OCI-LY7 (cell line): Measurements from ENCODE around the gene B4GALNT2. TPM values are rescaled to one million over a fixed set of nuclear protein-coding genes. Genes with fewer than 3 reads are reported as not detected.

ENCODE experiments used
- BruUV-seq: library from RNA; stranded (reverse); fragments of 400-500 nt; replicated peaks from 2 replicates; lab custom pipeline; 2021; lab: Mats Ljungman, UMichigan
- CTCF ChIA-PET: fragments of 300-600 bp; sonication (Branson Sonifier 250); formaldehyde crosslinking; loops from one replicate; lab custom pipeline; 2022; ENCODE audit warnings: antibody characterized with exemption; ENCODE audit not compliant: unreplicated experiment; lab: Charles Lee
- POLR2A ChIA-PET: fragments of 300-600 bp; sonication (Branson Sonifier 250); formaldehyde crosslinking; loops from one replicate; lab custom pipeline; 2022; ENCODE audit warnings: antibody characterized with exemption; lab: Charles Lee
- DNase-seq: peaks from one replicate; pipeline ENCODE4 v3.0.0-alpha.2; 2015; ENCODE audit warnings: low spot score
- H2AFZ ChIP-seq: fragments of 200-600 bp; sonication (generic), shearing (Covaris generic); 2 replicates; pipeline ENCODE4 v1.6.1; 2014; ENCODE audit warnings: mild to moderate bottlenecking, antibody characterized with exemption, low read length, moderate library complexity
- H3K27ac ChIP-seq: fragments of 200-600 bp; sonication (generic); 2 replicates; pipeline ENCODE4 v1.5.1; 2014; ENCODE audit warnings: mixed run types, low read depth, mild to moderate bottlenecking, moderate library complexity, low read length, inconsistent platforms; ENCODE audit not compliant: poor library complexity, severe bottlenecking
- H3K36me3 ChIP-seq: fragments of 200-600 bp; sonication (generic); 2 replicates; pipeline ENCODE4 v1.6.1; 2014; ENCODE audit warnings: mild to moderate bottlenecking, antibody characterized with exemption, low read length, moderate library complexity, mixed read lengths; ENCODE audit not compliant: insufficient read depth
- H3K4me1 ChIP-seq: fragments of 200-600 bp; sonication (generic); 2 replicates; pipeline ENCODE4 v1.5.1; 2014; ENCODE audit warnings: mild to moderate bottlenecking, low read length; ENCODE audit not compliant: insufficient read depth, poor library complexity, severe bottlenecking
- H3K4me2 ChIP-seq: fragments of 200-600 bp; sonication (generic); 2 replicates; pipeline ENCODE4 v1.6.1; 2014; ENCODE audit warnings: mild to moderate bottlenecking, low read length
- H3K4me3 ChIP-seq: fragments of 200-600 bp; sonication (generic); 2 replicates; pipeline ENCODE4 v1.5.1; 2014; ENCODE audit warnings: mild to moderate bottlenecking, low read depth, low read length; ENCODE audit not compliant: poor library complexity, severe bottlenecking
- H3K79me2 ChIP-seq: fragments of 200-600 bp; sonication (generic); 2 replicates; pipeline ENCODE4 v1.6.1; 2016; ENCODE audit warnings: low read depth, mild to moderate bottlenecking, low read length, moderate library complexity, mixed read lengths; ENCODE audit not compliant: insufficient read depth
- H3K9me2 ChIP-seq: fragments of 200-600 bp; sonication (generic); 2 replicates; pipeline ENCODE4 v1.6.1; 2016; ENCODE audit warnings: mild to moderate bottlenecking, low read length, mixed read lengths; ENCODE audit not compliant: insufficient read depth
- H3K9me3 ChIP-seq: fragments of 200-600 bp; sonication (generic); 2 replicates; pipeline ENCODE4 v1.6.1; 2014; ENCODE audit warnings: mild to moderate bottlenecking, mixed run types, low read length, mixed read lengths
- H4K20me1 ChIP-seq: fragments of 200-600 bp; sonication (generic); 2 replicates; pipeline ENCODE4 v1.6.1; 2014; ENCODE audit warnings: mild to moderate bottlenecking, antibody characterized with exemption, low read length, moderate library complexity, mixed read lengths; ENCODE audit not compliant: insufficient read depth
- CTCF ChIP-seq: fragments of 200-600 bp; sonication (generic); conservative IDR thresholded peaks from 2 replicates; pipeline ENCODE4 v1.5.1; 2014; ENCODE audit warnings: mild to moderate bottlenecking, antibody characterized with exemption, low read length, moderate library complexity, mixed read lengths
- EZH2phosphoT487 ChIP-seq: fragments of 200-600 bp; sonication (generic); IDR thresholded peaks from 2 replicates; pipeline ENCODE4 v1.6.1; 2018; ENCODE audit warnings: low read depth, borderline replicate concordance, mild to moderate bottlenecking, mixed run types, antibody characterized with exemption, low read length, moderate library complexity, mixed read lengths
- intact Hi-C: fragments of 100-400 bp; cut with micrococcal nuclease; formaldehyde crosslinking; loops from one replicate; pipeline ENCODE4 v1.10.0; 2022; ENCODE audit not compliant: unreplicated experiment
- total RNA-seq, 2 experiments: library from RNA; depleted of rRNA in 1 of 2; stranded (reverse); fragments of >200 nt in 1 of 2; shearing (Covaris generic) in 1 of 2; gene quantifications; 2 replicates each; pipeline ENCODE4 v1.2.3, GENCODE V29; 2014 to 2022

B4GALNT2 gene
- total RNA-seq, 2 experiments from 2014 or later = not detected

- Histone ChIP-seq H3K79me2 (no peaks in the 10 kb centered on the region), H3K27ac (no peak overlapping the region), H3K4me1 (no peaks in the 10 kb centered on the region), H3K9me3 (no peaks in the 10 kb centered on the region), H2AFZ (no peak overlapping the region), H3K4me2 (no peak overlapping the region), H3K4me3 (no peak overlapping the region), H3K9me2 (no peaks in the 10 kb centered on the region), H4K20me1 (no peaks in the 10 kb centered on the region), H3K36me3 (no peaks in the 10 kb centered on the region)
- CTCF ChIA-PET = no interaction called here
- no TSS peak for BruUV-seq
- POLR2A ChIA-PET = no interaction called here
- no peak for DNase-seq
- TF ChIP-seq EZH2phosphoT487 = no peak
- no peak for TF ChIP-seq CTCF
- intact Hi-C loops = no loop called here
These were observed 26.0 kb upstream of the B4GALNT2 start for GRCh38 chr17:49106321-49107210.

- H3K4me1 ChIP-seq = no peaks in the 10 kb centered on the region
- ChIA-PET CTCF (no interaction called here), POLR2A (no interaction called here)
- no peaks in the 10 kb centered on the region for H3K9me2 ChIP-seq
- no TSS peak for BruUV-seq
- TF ChIP-seq CTCF = no peak
- TF ChIP-seq EZH2phosphoT487 = no peak
- H3K79me2 ChIP-seq = no peaks in the 10 kb centered on the region
- DNase-seq = no peak
- H3K9me3 ChIP-seq = no peaks in the 10 kb centered on the region
- H3K4me3 ChIP-seq = no peak overlapping the region
- no peaks in the 10 kb centered on the region for H4K20me1 ChIP-seq
- no peaks in the 10 kb centered on the region for H3K36me3 ChIP-seq
- intact Hi-C loops = no loop called here
- no peak overlapping the region for H3K4me2 ChIP-seq
- no peak overlapping the region for H2AFZ ChIP-seq
- no peak overlapping the region for H3K27ac ChIP-seq
These were observed 25.4 kb upstream of the B4GALNT2 start for GRCh38 chr17:49107211-49107557.

GRCh38 chr17:49108318-49108717, 24.3 kb upstream of the B4GALNT2 start:
- CTCF ChIA-PET = no interaction called here
- no peak for DNase-seq
- intact Hi-C loops = no loop called here
- Histone ChIP-seq H3K4me3 (no peak overlapping the region), H3K9me2 (no peaks in the 10 kb centered on the region), H3K9me3 (no peaks in the 10 kb centered on the region), H2AFZ (no peak overlapping the region), H3K4me2 (no peak overlapping the region), H4K20me1 (no peaks in the 10 kb centered on the region), H3K36me3 (no peaks in the 10 kb centered on the region), H3K79me2 (no peaks in the 10 kb centered on the region), H3K4me1 (no peaks in the 10 kb centered on the region), H3K27ac (no peak overlapping the region)
- BruUV-seq = no TSS peak
- TF ChIP-seq EZH2phosphoT487 = no peak
- no peak for TF ChIP-seq CTCF
- POLR2A ChIA-PET = no interaction called here
